Measurements from ENCODE around the gene ATAD3B.
A peak's percentile ranks its signal among the peaks of the same experiment; 100 is the strongest.
"Not testable (repeated sequence)": the region's sequence is repeated elsewhere in the genome, so short reads cannot be mapped to it uniquely, and the experiment has no call there.

Gene ATAD3B

GRCh38 chr1:1462318-1462966 is 9.1 kb upstream of the ATAD3B start:
- DNase-seq (ENCODE audit: insufficient read length, low spot score), result no peak
- TF ChIP-seq TAF1 (IDR thresholded peaks at IDR 0.05; ENCODE audit: low read depth, low read length) (no peak), SPI1 (IDR thresholded peaks at IDR 0.05; ENCODE audit: low read depth, low read length) (no peak), POU2F2 (IDR thresholded peaks at IDR 0.05; ENCODE audit: low read depth, low read length) (no peak), PAX5 (IDR thresholded peaks at IDR 0.05; ENCODE audit: insufficient read depth, low read length, severe bottlenecking) (no peak), POLR2A (IDR thresholded peaks at IDR 0.05; ENCODE audit: low read depth, low read length) (no peak), POLR2AphosphoS5 (IDR thresholded peaks at IDR 0.05; ENCODE audit: low read depth, low read length) (no peak)
- FAIRE-seq, result no peak

DNA sequence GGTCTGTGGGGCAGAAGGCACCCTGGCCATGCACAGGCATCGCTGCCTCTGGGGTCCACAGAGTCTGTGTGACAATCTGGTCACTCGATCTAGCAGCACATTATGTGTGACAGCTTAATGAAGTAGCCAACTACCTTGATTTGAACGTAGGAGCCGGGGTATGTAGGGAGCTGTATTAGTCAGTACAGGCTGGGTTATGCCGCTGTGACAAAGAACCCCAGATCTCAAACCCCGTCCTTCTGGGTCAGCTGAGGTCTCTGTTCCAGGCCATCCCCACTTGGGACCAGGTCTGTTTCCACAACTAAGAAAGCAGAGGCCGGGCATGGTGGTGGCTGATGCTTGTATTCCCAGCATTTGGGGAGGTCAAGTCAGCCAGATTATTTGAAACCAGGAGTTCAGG is 8.3 kb upstream of the ATAD3B start:
- no peak for TF ChIP-seq PAX5 (IDR thresholded peaks at IDR 0.05; ENCODE audit: insufficient read depth, low read length, severe bottlenecking)
- no peak for TF ChIP-seq POU2F2 (IDR thresholded peaks at IDR 0.05; ENCODE audit: low read depth, low read length)
- TF ChIP-seq TAF1 (IDR thresholded peaks at IDR 0.05; ENCODE audit: low read depth, low read length), result no peak
- no peak for TF ChIP-seq POLR2A (IDR thresholded peaks at IDR 0.05; ENCODE audit: low read depth, low read length)
- no peak for TF ChIP-seq POLR2AphosphoS5 (IDR thresholded peaks at IDR 0.05; ENCODE audit: low read depth, low read length)
- TF ChIP-seq SPI1 (IDR thresholded peaks at IDR 0.05; ENCODE audit: low read depth, low read length), result no peak
- DNase-seq (ENCODE audit: insufficient read length, low spot score), result no peak
- no peak for FAIRE-seq

- not testable (repeated sequence) for FAIRE-seq; DNase-seq (ENCODE audit: insufficient read length, low spot score)
These were observed 3.2 kb upstream of the ATAD3B start for GRCh38 chr1:1468196-1468985.

- no peak for DNase-seq (ENCODE audit: insufficient read length, low spot score)
- FAIRE-seq, result no peak
- no peak for TF ChIP-seq POU2F2 (IDR thresholded peaks at IDR 0.05; ENCODE audit: low read depth, low read length)
- no peak for TF ChIP-seq SPI1 (IDR thresholded peaks at IDR 0.05; ENCODE audit: low read depth, low read length)
- no peak for TF ChIP-seq POLR2A (IDR thresholded peaks at IDR 0.05; ENCODE audit: low read depth, low read length)
- TF ChIP-seq POLR2AphosphoS5 (IDR thresholded peaks at IDR 0.05; ENCODE audit: low read depth, low read length), result no peak
- no peak for TF ChIP-seq PAX5 (IDR thresholded peaks at IDR 0.05; ENCODE audit: insufficient read depth, low read length, severe bottlenecking)
- no peak for TF ChIP-seq TAF1 (IDR thresholded peaks at IDR 0.05; ENCODE audit: low read depth, low read length)
These were observed 758 bp upstream of the ATAD3B start for GRCh38 chr1:1470626-1471388.

GRCh38 chr1:1472053-1472876 is 700 bp downstream of the ATAD3B start:
- peak; percentile 76 for FAIRE-seq
- DNase-seq (ENCODE audit: insufficient read length, low spot score), result not testable (repeated sequence)

DNA sequence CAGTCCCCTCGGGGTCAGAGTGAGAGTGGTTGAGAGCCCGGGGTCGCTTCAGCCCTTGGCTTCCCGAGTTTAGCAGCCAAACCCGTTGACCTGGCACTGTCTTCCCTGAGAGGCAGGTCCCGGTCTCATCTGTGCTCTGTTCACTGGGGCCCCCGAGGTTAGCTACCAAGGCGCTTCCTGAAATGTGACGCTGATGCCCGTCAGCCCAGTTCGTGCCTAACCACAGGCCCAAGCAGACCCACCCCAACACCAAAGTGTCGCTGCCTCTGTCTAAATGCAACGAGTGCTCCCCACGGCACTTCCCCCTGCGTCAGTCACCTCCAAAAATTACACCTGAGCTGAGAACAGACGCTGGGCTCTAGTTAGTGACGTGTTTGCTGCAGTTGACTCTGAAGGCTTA is 4.4 kb downstream of the ATAD3B start:
- not testable (repeated sequence) for DNase-seq (ENCODE audit: insufficient read length, low spot score); FAIRE-seq

DNA sequence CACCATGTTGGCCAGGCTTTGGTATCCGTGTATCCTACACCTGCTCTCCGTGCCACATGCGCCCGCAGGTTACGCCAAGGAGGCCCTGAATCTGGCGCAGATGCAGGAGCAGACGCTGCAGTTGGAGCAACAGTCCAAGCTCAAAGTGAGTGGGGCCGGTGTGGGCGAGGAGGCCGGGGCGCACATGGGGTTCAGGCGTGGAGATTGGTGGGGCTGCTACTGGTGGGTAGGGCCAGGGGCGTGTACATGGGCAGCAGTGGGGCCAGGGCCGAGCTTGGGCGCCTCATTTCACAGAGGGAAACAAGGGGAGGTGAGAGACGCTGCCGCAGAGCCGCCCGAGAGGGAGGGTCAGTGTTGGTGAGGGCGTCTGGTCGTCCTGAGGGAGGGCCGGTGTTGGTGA is 5.6 kb downstream of the ATAD3B start:
- TF ChIP-seq PAX5 (IDR thresholded peaks at IDR 0.05; ENCODE audit: insufficient read depth, low read length, severe bottlenecking) (no peak), SPI1 (IDR thresholded peaks at IDR 0.05; ENCODE audit: low read depth, low read length) (no peak), POU2F2 (IDR thresholded peaks at IDR 0.05; ENCODE audit: low read depth, low read length) (no peak), POLR2AphosphoS5 (IDR thresholded peaks at IDR 0.05; ENCODE audit: low read depth, low read length) (no peak), POLR2A (IDR thresholded peaks at IDR 0.05; ENCODE audit: low read depth, low read length) (no peak), TAF1 (IDR thresholded peaks at IDR 0.05; ENCODE audit: low read depth, low read length) (no peak)
- FAIRE-seq (no peak), DNase-seq (ENCODE audit: insufficient read length, low spot score) (no peak)

- DNase-seq (ENCODE audit: insufficient read length, low spot score), result no peak
- FAIRE-seq, result no peak
- TF ChIP-seq POU2F2 (IDR thresholded peaks at IDR 0.05; ENCODE audit: low read depth, low read length) (no peak), PAX5 (IDR thresholded peaks at IDR 0.05; ENCODE audit: insufficient read depth, low read length, severe bottlenecking) (no peak), POLR2AphosphoS5 (IDR thresholded peaks at IDR 0.05; ENCODE audit: low read depth, low read length) (no peak), SPI1 (IDR thresholded peaks at IDR 0.05; ENCODE audit: low read depth, low read length) (no peak), TAF1 (IDR thresholded peaks at IDR 0.05; ENCODE audit: low read depth, low read length) (no peak), POLR2A (IDR thresholded peaks at IDR 0.05; ENCODE audit: low read depth, low read length) (no peak)
These were observed 8.3 kb downstream of the ATAD3B start for GRCh38 chr1:1479547-1480487.

DNA sequence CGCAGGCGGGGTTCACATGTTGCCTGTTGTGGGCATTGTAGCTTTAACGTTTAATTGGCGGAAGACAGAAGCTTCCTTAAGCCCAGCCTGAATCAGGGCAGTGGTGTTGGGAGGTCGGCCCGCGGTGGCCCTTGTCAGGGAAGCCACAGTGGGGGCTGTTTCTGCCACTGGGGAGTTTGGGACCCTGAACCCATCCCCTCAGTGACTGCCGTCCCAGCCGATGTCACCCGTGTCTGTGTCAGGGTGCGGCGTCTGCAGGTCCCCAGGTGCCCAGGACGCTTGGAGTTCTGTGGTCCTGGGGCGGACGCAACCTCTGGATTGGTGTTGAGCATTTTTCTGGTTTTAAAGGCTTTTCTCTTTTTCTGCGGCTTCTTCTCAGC is 8.9 kb downstream of the ATAD3B start:
- not testable (repeated sequence) for DNase-seq (ENCODE audit: insufficient read length, low spot score); FAIRE-seq

GRCh38 chr1:1481811-1482210 is 10.2 kb downstream of the ATAD3B start:
- DNase-seq (ENCODE audit: insufficient read length, low spot score); FAIRE-seq: not testable (repeated sequence)
